PC-9 (cell line): ENCODE measurements around the gene ETNK2. TPM values are rescaled to one million over a fixed set of nuclear protein-coding genes. Genes with fewer than 3 reads are reported as not detected.
A peak's percentile ranks its signal among the peaks of the same experiment; 100 is the strongest.

Experiments used
- BruUV-seq: library from RNA; stranded (reverse); fragments of 400-500 nt; replicated peaks from 2 replicates; lab custom pipeline; 2021; lab: Mats Ljungman, UMichigan
- CTCF ChIA-PET: fragments of 300-600 bp; sonication (Branson Sonifier 250); formaldehyde crosslinking; loops from one replicate; lab custom pipeline; 2022; ENCODE audit warnings: antibody characterized with exemption; lab: Charles Lee
- POLR2A ChIA-PET: fragments of 300-600 bp; sonication (Branson Sonifier 250); formaldehyde crosslinking; loops from one replicate; lab custom pipeline; 2022; ENCODE audit warnings: antibody characterized with exemption; ENCODE audit not compliant: unreplicated experiment; lab: Charles Lee
- DNase-seq, 2 experiments: peaks; one replicate each; pipeline versions ENCODE4 v3.0.0 to v3.0.0-alpha.2; 2015 to 2022; ENCODE audit warnings: mixed read lengths in 1 of 2
- H2AFZ ChIP-seq: fragments of 200-600 bp; sonication (generic); 2 replicates; pipeline ENCODE4 v1.8.1; 2017; ENCODE audit warnings: antibody characterized with exemption
- H3F3A ChIP-seq: fragments of 200-600 bp; sonication (generic); 2 replicates; pipeline ENCODE4 v1.8.1; 2017; ENCODE audit warnings: antibody characterized with exemption, mild to moderate bottlenecking, low read depth; ENCODE audit not compliant: insufficient read depth
- H3K27ac ChIP-seq: fragments of 200-600 bp; sonication (generic); 2 replicates; pipeline ENCODE4 v1.6.1; 2016; ENCODE audit warnings: mixed run types
- H3K27me3 ChIP-seq: fragments of 200-600 bp; sonication (generic); 2 replicates; pipeline ENCODE4 v1.6.1; 2016; ENCODE audit warnings: low read depth, mixed run types; ENCODE audit not compliant: insufficient read depth
- H3K36me3 ChIP-seq: fragments of 200-600 bp; sonication (generic); 2 replicates; pipeline ENCODE4 v1.6.1; 2016; ENCODE audit warnings: low read depth, mixed run types
- H3K4me1 ChIP-seq: fragments of 200-600 bp; sonication (generic); replicated peaks from 2 replicates; pipeline ENCODE4 v1.6.1; 2016; ENCODE audit warnings: mixed run types; ENCODE audit not compliant: insufficient read depth
- H3K4me2 ChIP-seq: fragments of 200-600 bp; sonication (generic); 2 replicates; pipeline ENCODE4 v1.6.1; 2017; ENCODE audit warnings: mixed run types
- H3K4me3 ChIP-seq: fragments of 200-600 bp; sonication (generic); 2 replicates; pipeline ENCODE4 v1.6.1; 2016; ENCODE audit warnings: mixed run types
- H3K79me2 ChIP-seq: fragments of 200-600 bp; sonication (generic); 2 replicates; pipeline ENCODE4 v1.6.1; 2017; ENCODE audit warnings: low read depth, mixed run types
- H3K9me2 ChIP-seq: fragments of 200-600 bp; sonication (generic); 2 replicates; pipeline ENCODE4 v1.8.1; 2017; ENCODE audit warnings: mild to moderate bottlenecking; ENCODE audit not compliant: insufficient read depth
- H3K9me3 ChIP-seq: fragments of 200-600 bp; sonication (generic); 2 replicates; pipeline ENCODE4 v1.8.1; 2016; ENCODE audit warnings: low read depth; ENCODE audit not compliant: insufficient read depth
- H4K20me1 ChIP-seq: fragments of 200-600 bp; sonication (generic); 2 replicates; pipeline ENCODE4 v1.8.1; 2017; ENCODE audit not compliant: insufficient read depth
- EZH2 ChIP-seq: fragments of 200-600 bp; sonication (generic); IDR thresholded peaks from 2 replicates; pipeline ENCODE4 v1.8.0; 2017; ENCODE audit warnings: antibody characterized with exemption, low read depth
- intact Hi-C: fragments of 100-400 bp; cut with micrococcal nuclease; formaldehyde crosslinking; loops from one replicate; pipeline ENCODE4 v1.10.0; 2022; ENCODE audit not compliant: unreplicated experiment
- total RNA-seq: library from RNA; stranded (reverse); gene quantifications from 2 replicates; pipeline ENCODE4 v1.2.3, GENCODE V29; 2021
- TF ChIP-seq, protein P1 (sequence below): fragments of 200-600 bp; sonication (generic); conservative IDR thresholded peaks from 2 replicates; pipeline ENCODE4 v1.6.1; 2017; ENCODE audit warnings: mixed run types, antibody characterized with exemption, mild to moderate bottlenecking, moderate library complexity

ETNK2 gene
- total RNA-seq, 1 experiment from 2014 or later = 16.3 TPM

DNA sequence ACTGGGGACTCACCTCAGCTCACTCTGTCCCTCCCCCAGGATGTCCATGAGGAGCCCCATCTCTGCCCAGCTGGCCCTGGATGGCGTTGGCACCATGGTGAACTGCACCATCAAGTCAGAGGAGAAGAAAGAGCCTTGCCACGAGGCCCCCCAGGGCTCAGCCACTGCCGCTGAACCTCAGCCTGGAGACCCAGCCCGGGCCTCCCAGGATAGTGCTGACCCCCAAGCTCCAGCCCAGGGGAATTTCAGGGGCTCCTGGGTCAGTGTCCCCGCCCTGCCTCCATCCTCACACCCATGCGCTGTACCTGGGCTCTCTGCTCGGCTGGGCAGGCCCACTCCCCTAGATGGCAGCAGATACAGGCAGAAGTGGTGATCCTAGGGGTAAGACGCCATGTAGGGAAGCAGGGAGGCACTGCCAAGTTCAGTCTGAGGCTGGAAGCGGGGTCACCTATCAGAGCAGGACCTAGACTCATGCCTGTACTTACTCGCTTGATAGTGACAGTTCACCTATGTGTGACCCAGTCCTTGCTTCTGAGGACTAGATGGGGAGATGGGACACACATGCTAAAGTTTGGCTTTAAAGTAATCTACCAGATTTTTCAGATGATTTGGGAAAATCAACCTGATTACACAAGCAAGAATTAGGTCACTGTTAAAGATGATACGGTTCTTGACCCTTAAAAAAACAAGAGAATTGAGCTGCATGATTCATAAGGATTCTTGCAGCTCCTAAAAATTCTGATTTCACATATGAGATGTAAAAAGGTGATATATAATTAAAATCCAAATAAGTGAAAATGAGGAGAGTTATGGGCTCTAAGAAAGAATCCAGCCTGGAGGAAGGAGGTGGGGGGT, 38.7 kb downstream of the ETNK2 start:
- H3K9me3 ChIP-seq = no peaks in the 10 kb centered on the region
- no peak overlapping the region for H3K4me3 ChIP-seq
- H2AFZ ChIP-seq = no peak overlapping the region
- no TSS peak for BruUV-seq
- H3K79me2 ChIP-seq = peaks cover 84% of the 10 kb centered on the region
- no peak for DNase-seq
- ChIA-PET CTCF (interaction anchor here (0.6 kb wide), 1 partner anchor 9 kb away, joined by 3 read pairs; no protein-coding TSS in a partner anchor), POLR2A (no interaction called here)
- H3K27me3 ChIP-seq = no peaks in the 10 kb centered on the region
- H3K36me3 ChIP-seq = peaks cover 11% of the 10 kb centered on the region; the same call in 1 of the 2 replicates
- peaks cover 17% of the 10 kb centered on the region; the same call in 1 of the 2 replicates for H3F3A ChIP-seq
- H4K20me1 ChIP-seq = peaks cover 16% of the 10 kb centered on the region
- no peak for TF ChIP-seq EZH2
- TF ChIP-seq, protein P1, sequence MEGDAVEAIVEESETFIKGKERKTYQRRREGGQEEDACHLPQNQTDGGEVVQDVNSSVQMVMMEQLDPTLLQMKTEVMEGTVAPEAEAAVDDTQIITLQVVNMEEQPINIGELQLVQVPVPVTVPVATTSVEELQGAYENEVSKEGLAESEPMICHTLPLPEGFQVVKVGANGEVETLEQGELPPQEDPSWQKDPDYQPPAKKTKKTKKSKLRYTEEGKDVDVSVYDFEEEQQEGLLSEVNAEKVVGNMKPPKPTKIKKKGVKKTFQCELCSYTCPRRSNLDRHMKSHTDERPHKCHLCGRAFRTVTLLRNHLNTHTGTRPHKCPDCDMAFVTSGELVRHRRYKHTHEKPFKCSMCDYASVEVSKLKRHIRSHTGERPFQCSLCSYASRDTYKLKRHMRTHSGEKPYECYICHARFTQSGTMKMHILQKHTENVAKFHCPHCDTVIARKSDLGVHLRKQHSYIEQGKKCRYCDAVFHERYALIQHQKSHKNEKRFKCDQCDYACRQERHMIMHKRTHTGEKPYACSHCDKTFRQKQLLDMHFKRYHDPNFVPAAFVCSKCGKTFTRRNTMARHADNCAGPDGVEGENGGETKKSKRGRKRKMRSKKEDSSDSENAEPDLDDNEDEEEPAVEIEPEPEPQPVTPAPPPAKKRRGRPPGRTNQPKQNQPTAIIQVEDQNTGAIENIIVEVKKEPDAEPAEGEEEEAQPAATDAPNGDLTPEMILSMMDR = no peak
- no peak overlapping the region for H3K4me2 ChIP-seq
- no peaks in the 10 kb centered on the region for H3K9me2 ChIP-seq
- no peak overlapping the region for H3K27ac ChIP-seq
- intact Hi-C loops = no loop called here
- H3K4me1 ChIP-seq = peaks cover 56% of the 10 kb centered on the region

DNA sequence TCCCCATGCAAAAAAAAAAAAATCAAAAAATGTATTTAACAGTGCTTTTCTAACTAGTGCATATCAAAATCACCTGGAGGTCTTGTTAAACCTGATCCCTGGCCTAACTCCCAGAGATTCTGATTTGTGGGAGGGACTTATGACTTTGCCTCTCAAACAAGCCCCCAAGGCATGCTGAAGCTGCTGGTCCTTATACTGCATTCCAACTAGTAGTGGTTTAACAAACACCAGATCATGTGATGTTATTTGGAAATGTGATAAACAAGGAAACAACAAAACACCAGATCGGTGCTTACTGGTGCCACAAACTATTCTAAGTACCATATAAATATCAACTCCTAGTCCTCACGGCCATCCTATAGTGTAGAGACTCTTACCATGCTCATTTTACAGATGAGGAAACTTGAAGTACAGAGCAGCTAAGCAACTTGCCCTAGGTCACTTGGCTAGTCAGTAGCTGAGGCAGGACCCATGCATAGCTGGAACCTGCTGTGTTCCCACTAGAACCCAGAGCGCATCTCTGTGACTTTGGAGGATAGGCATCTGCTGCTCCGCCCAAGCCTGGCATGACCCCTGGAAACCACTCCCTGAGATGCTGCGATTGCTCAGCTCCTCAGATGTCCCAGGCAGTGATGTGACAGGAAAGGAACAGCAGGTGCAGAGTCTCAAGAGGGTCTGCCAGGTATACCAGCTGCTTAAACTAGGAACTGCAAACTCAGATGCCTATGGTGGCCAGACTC, 40.8 kb downstream of the ETNK2 start:
- no peaks in the 10 kb centered on the region for H3K9me2 ChIP-seq
- peaks cover 14% of the 10 kb centered on the region; the same call in 1 of the 2 replicates for H3F3A ChIP-seq
- H3K4me2 ChIP-seq = peak overlapping the region; percentile 4
- peaks cover 98% of the 10 kb centered on the region for H3K79me2 ChIP-seq
- H3K27ac ChIP-seq = peak overlapping the region; percentile 43
- CTCF ChIA-PET = interaction anchor here (0.6 kb wide), 1 partner anchor 239 kb away, joined by 3 read pairs; no protein-coding TSS in a partner anchor
- no TSS peak for BruUV-seq
- intact Hi-C loops = no loop called here
- no peak overlapping the region for H2AFZ ChIP-seq
- H3K36me3 ChIP-seq = peaks cover 21% of the 10 kb centered on the region; the same call in 1 of the 2 replicates
- DNase-seq = peak; percentile 36 to 78
- no peaks in the 10 kb centered on the region for H3K27me3 ChIP-seq
- H3K4me1 ChIP-seq = peaks cover 66% of the 10 kb centered on the region
- H3K4me3 ChIP-seq = no peak overlapping the region
- TF ChIP-seq, protein P1 = no peak
- TF ChIP-seq EZH2 = no peak
- POLR2A ChIA-PET = no interaction called here
- H3K9me3 ChIP-seq = no peaks in the 10 kb centered on the region
- peaks cover 15% of the 10 kb centered on the region for H4K20me1 ChIP-seq

DNA sequence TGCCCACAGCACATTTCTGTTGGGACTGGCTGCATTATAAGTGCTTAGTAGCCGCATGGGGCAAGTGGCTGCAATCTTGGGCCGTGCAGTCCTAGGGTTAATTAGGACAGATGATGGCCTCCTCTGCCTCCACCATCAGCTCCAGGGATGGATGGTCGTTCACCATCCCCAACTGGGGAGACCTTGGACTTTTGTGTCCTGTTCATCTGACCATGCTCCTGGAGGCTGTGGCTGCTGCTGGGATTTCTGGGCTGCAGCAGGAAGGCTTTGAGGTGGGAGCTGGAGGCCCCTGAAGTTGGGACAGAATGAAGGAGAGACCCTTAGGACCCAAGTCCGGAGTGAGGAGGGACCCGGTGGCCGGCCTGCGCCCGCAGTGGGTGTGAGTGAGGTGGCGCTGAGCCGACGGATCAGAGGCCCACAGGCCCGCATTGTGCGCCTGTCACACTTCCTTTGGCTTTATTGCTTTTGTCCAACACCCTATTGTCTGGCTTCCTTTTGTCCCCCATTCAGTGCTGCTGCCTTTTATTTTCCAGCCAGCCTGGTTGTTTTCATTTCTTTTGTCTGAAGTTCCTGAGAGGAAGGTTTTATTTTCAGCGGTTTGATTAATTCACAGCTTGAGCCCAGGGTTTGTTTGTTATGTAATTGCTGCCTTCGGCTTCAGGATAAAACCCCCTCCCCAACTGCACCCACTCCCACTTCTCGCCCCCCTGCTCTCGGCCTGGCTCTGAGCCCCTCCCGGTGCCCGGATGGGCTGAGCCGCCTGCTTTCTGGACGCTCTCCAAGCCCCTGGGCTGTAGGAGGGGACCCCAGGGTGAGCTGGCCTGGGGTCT, 43.3 kb downstream of the ETNK2 start:
- POLR2A ChIA-PET = interaction anchor here (0.6 kb wide), 1 partner anchor 23 kb away, joined by 8 read pairs; no protein-coding TSS in a partner anchor
- Histone ChIP-seq H3K79me2 (peaks cover 99% of the 10 kb centered on the region), H2AFZ (no peak overlapping the region), H3K4me2 (no peak overlapping the region), H3K4me3 (no peak overlapping the region), H3F3A (peaks cover 37% of the 10 kb centered on the region), H3K27me3 (no peaks in the 10 kb centered on the region), H3K9me3 (no peaks in the 10 kb centered on the region), H3K36me3 (0 out of 2 replicates have a peak, but pooled peaks cover 11% of the 10 kb centered on the region), H3K27ac (0 out of 2 replicates have a peak overlapping the region, but pooled peaks have one; percentile 21), H3K4me1 (peaks cover 82% of the 10 kb centered on the region), H3K9me2 (no peaks in the 10 kb centered on the region), H4K20me1 (peaks cover 7% of the 10 kb centered on the region)
- intact Hi-C loops = no loop called here
- CTCF ChIA-PET = interaction anchor here (0.6 kb wide), 2 partner anchors 176 to 285 kb away, joined by 3 read pairs; no protein-coding TSS in a partner anchor
- BruUV-seq = no TSS peak
- DNase-seq = no peak
- TF ChIP-seq EZH2 = no peak
- TF ChIP-seq, protein P1 = no peak
